ENCODE results near the gene ABCC4.

DNA sequence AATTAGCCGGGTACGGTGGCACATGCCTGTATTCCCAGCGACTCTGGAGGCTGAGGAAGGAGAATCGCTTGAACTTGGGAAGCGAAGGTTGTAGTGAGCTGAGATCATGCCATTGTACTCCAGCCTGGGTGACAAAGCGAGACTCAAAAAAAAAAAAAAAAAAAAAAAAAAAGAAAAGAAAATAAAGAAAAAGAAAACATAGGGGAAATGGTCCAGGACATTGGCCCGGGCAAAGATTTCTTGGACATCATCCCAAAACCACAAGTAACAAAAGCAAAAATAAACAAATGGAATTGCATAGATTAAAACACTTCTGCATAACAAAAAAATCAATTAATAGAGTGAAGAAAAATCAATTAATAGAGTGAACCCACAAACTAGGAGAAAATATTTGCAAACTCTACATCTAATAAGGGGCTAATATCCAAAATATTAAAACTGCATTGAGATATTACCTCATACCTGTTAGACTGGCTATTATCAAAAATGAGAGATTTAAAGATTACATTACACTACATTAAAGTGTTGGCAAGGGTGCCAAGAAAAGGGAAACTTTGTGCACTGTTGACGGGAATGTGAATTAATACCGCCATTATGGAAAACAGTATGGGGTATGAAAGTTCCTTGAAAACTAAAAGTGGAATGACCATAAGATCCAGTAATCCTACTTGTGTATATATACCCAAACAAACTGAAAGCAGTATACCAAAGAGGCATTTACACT, 18.5 kb upstream of the ABCC4 start:
- TF ChIP-seq, protein P1, sequence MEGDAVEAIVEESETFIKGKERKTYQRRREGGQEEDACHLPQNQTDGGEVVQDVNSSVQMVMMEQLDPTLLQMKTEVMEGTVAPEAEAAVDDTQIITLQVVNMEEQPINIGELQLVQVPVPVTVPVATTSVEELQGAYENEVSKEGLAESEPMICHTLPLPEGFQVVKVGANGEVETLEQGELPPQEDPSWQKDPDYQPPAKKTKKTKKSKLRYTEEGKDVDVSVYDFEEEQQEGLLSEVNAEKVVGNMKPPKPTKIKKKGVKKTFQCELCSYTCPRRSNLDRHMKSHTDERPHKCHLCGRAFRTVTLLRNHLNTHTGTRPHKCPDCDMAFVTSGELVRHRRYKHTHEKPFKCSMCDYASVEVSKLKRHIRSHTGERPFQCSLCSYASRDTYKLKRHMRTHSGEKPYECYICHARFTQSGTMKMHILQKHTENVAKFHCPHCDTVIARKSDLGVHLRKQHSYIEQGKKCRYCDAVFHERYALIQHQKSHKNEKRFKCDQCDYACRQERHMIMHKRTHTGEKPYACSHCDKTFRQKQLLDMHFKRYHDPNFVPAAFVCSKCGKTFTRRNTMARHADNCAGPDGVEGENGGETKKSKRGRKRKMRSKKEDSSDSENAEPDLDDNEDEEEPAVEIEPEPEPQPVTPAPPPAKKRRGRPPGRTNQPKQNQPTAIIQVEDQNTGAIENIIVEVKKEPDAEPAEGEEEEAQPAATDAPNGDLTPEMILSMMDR (IDR thresholded peaks at IDR 0.05; ENCODE audit: poor library complexity, severe bottlenecking), result no peak
- TF ChIP-seq EP300 (conservative IDR thresholded peaks at IDR 0.05; ENCODE audit: poor library complexity, severe bottlenecking), result no peak
- TF ChIP-seq MXI1 (conservative IDR thresholded peaks at IDR 0.05; ENCODE audit: poor library complexity, severe bottlenecking), result no peak
- TF ChIP-seq POLR2AphosphoS5 (IDR thresholded peaks at IDR 0.05), result no peak
- TF ChIP-seq TAF1 (IDR thresholded peaks at IDR 0.05; ENCODE audit: low read depth), result no peak
- no peak for TF ChIP-seq RAD21 (conservative IDR thresholded peaks at IDR 0.05)
- no peak for TF ChIP-seq EZH2 (IDR thresholded peaks at IDR 0.05; ENCODE audit: borderline replicate concordance, insufficient read depth, low read length, poor library complexity, severe bottlenecking)

All from neural cell (in vitro differentiated cells).